Peyer's patch (tissue), 4 donors: ENCODE data around the gene CGB3.
"Not testable (repeated sequence)": the region's sequence is repeated elsewhere in the genome, so short reads cannot be mapped to it uniquely, and the experiment has no call there.

Experiments used
- CTCF ChIP-seq, 6 experiments: fragments of 450-650 bp in 4 of 6; fragments of 200-600 bp in 2 of 6; sonication (generic) in 1 of 6; IDR thresholded peaks; one replicate each; pipeline ENCODE4 v1.5.1; 2017 to 2019; ENCODE audit warnings: antibody characterized with exemption in 6 of 6, mild to moderate bottlenecking in 3 of 6, moderate library complexity in 1 of 6
- POLR2A ChIP-seq, 2 donors: fragments of 450-650 bp; IDR thresholded peaks; one replicate each; pipeline ENCODE4 v1.5.1; 2017; ENCODE audit warnings: antibody characterized with exemption in 2 of 2, mild to moderate bottlenecking in 2 of 2, moderate library complexity in 2 of 2

DNA sequence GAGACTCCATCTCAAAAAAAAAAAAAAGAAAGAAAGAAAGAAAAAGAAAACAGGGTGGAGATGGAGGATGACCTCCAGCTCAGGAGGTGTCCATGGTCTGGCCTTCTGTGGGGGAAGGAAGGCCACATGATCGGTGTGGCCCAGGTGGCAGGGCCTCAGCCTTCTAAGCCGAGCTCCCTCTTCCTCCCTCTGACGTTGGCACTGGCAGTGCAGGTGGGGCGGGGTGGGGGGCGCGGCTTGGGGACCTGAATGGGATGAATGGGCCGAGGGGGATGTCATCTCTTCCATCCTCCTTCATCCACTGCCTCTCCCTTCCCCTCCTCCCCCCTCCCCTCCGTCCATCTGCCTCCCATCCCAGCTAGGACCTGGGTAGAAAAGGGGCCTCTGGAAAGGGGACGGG is 15.6 kb upstream of the CGB3 start:
- TF ChIP-seq CTCF, POLR2A (IDR thresholded peaks at IDR 0.05): not testable (repeated sequence)
